T-helper 2 cell treated with Interferon-gamma antibody and Interleukin-4, amounts not matched to agents 100 ng/mL and 5 ng/mL, for 36 hours (primary cell): ENCODE results near the gene C2orf74. TPM values are rescaled to one million over a fixed set of nuclear protein-coding genes. Genes with fewer than 3 reads are reported as not detected.
"Not testable (repeated sequence)": the region's sequence is repeated elsewhere in the genome, so short reads cannot be mapped to it uniquely, and the experiment has no call there.

Experiments used
- intact Hi-C: fragments of 100-400 bp; cut with micrococcal nuclease; formaldehyde crosslinking; loops from one replicate; pipeline ENCODE4 v1.15.1; 2023
- total RNA-seq: library from RNA; stranded (reverse); gene quantifications from 2 replicates; pipeline ENCODE4 v1.2.3, GENCODE V29; 2022

Gene C2orf74
- 2.9 and 7.0 TPM in 2 replicates for total RNA-seq

- intact Hi-C loops: no loop called here
These were observed at the start of gene C2orf74 for GRCh38 chr2:61161888-61162287. TSS of gene C2orf74 (plus strand) at chr2:61162188. CDS start at chr2:61162515, 327 bp downstream.

- intact Hi-C loops: no loop called here
These were observed 47.8 kb upstream of the C2orf74 start for GRCh38 chr2:61114147-61114546.

- intact Hi-C loops: no loop called here
These were observed 45.7 kb upstream of the C2orf74 start for GRCh38 chr2:61116302-61116701.

- intact Hi-C loops: no loop called here
These were observed 44.5 kb upstream of the C2orf74 start for GRCh38 chr2:61117534-61117933.

GRCh38 chr2:61125123-61125710 lies 36.8 kb upstream of the C2orf74 start:
- intact Hi-C loops: no loop called here

- intact Hi-C loops: no loop called here
These were observed 36.2 kb upstream of the C2orf74 start for GRCh38 chr2:61125798-61126197.

- intact Hi-C loops: not testable (repeated sequence)
These were observed 33.9 kb upstream of the C2orf74 start for GRCh38 chr2:61128122-61128521.

GRCh38 chr2:61134141-61134540 lies 27.8 kb upstream of the C2orf74 start:
- intact Hi-C loops: no loop called here

GRCh38 chr2:61135510-61135909 lies 26.5 kb upstream of the C2orf74 start:
- intact Hi-C loops: no loop called here

- intact Hi-C loops: no loop called here
These were observed 23.1 kb upstream of the C2orf74 start for GRCh38 chr2:61138859-61139258.

- intact Hi-C loops: loop anchor here (5.0 kb wide), 1 partner anchor 746 kb away; the partner anchor contains the start of gene CCT4
These were observed 20.8 kb upstream of the C2orf74 start for GRCh38 chr2:61141151-61141550.

GRCh38 chr2:61144697-61145268 lies 17.2 kb upstream of the C2orf74 start:
- intact Hi-C loops: loop anchor here (1.0 to 5.0 kb wide), 5 partner anchors 33 to 743 kb away; partner anchors contain the start of genes CCT4, SANBR, USP34 and XPO1

GRCh38 chr2:61145990-61146389 lies 16.0 kb upstream of the C2orf74 start:
- intact Hi-C loops: loop anchor here (1.0 to 5.0 kb wide), 4 partner anchors 31 to 393 kb away; partner anchors contain the start of genes SANBR, USP34 and XPO1

- intact Hi-C loops: loop anchor here (5.0 kb wide), 1 partner anchor 81 kb away; the partner anchor contains the start of gene SANBR
These were observed 13.9 kb upstream of the C2orf74 start for GRCh38 chr2:61148091-61148490.

- intact Hi-C loops: loop anchor here (5.0 kb wide), 1 partner anchor 82 kb away; the partner anchor contains the start of gene SANBR
These were observed 12.9 kb upstream of the C2orf74 start for GRCh38 chr2:61149074-61149473.

GRCh38 chr2:61151436-61151835 lies 10.6 kb upstream of the C2orf74 start:
- intact Hi-C loops: no loop called here

GRCh38 chr2:61157371-61158003 lies 4.5 kb upstream of the C2orf74 start:
- intact Hi-C loops: no loop called here

GRCh38 chr2:61158356-61158955 lies 3.5 kb upstream of the C2orf74 start:
- intact Hi-C loops: no loop called here

- intact Hi-C loops: no loop called here
These were observed 733 bp downstream of the C2orf74 start for GRCh38 chr2:61162721-61163120.

GRCh38 chr2:61165082-61165481 lies 3.1 kb downstream of the C2orf74 start:
- intact Hi-C loops: not testable (repeated sequence)

- intact Hi-C loops: no loop called here
These were observed 4.0 kb downstream of the C2orf74 start for GRCh38 chr2:61165946-61166345.

GRCh38 chr2:61167579-61167978 lies 5.6 kb downstream of the C2orf74 start:
- intact Hi-C loops: no loop called here
